Inferior parietal cortex (tissue), 1 donor: ENCODE results near the gene SMCO4.

ENCODE experiments used
- DNase-seq: peaks from one replicate; pipeline ENCODE4 v3.0.0-alpha.2; 2016; ENCODE audit errors: extremely low spot score

Gene SMCO4

DNA sequence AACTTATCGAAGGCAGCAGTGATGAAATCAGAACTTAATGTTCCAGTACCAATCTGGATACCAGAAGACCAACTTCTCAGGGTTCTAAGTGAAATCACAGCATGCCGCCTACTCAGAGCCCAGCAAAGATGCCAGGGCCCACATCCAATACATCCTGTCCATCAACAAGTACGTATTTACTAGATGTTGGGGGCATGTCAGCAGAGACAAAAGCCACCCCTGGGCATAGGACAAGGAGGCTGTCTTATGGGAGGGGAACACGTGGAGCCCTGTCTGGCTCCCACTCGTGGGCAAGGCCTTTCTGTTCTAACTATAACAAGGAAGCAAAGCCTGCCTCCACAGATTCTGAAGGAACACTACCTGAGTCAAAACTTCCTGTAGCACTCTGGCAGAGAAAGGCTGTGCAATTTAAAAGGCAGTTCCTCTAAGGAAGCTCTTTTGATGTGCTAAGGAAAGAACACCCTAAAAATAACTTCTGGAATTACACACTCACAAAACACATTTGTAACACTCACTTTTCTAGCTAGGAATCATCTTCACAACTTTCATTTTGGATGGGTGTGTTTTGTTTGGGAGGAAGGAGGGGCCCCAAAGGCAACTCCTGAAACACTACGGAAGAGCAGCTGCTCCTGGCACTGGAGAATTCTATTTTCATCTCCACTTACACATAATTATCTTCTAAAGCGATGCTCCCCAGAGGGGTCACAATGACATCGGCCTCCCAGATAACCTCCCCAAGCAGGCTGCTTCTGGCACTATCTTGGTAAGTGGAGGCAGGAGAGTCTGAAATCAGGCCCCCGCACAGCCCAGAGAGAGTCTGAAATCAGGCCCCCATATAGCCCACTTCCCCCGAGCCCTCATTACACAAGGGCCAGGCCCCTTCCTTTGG is 14.2 kb downstream of the SMCO4 start:
- peak; percentile 53 for DNase-seq

DNA sequence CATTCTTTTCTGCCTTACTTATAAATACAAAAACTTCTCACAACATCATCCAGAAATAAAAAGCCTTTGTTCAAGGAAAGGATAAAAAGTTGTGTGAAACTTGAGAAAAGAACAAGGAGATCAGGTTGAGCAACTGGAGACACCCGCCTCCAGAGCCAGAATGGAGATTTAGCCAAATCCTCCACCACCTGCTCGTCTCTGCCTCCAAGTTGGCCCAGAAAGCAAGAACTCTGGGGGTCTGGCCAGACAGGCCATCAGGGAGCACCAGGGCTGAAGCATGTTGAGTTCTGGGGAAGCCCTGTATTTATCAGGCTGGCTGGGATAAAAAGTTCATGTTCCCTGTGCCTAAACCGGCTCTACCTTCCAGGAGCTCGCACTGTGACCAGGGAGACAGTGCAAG is 14.9 kb downstream of the SMCO4 start:
- DNase-seq = no peak

DNA sequence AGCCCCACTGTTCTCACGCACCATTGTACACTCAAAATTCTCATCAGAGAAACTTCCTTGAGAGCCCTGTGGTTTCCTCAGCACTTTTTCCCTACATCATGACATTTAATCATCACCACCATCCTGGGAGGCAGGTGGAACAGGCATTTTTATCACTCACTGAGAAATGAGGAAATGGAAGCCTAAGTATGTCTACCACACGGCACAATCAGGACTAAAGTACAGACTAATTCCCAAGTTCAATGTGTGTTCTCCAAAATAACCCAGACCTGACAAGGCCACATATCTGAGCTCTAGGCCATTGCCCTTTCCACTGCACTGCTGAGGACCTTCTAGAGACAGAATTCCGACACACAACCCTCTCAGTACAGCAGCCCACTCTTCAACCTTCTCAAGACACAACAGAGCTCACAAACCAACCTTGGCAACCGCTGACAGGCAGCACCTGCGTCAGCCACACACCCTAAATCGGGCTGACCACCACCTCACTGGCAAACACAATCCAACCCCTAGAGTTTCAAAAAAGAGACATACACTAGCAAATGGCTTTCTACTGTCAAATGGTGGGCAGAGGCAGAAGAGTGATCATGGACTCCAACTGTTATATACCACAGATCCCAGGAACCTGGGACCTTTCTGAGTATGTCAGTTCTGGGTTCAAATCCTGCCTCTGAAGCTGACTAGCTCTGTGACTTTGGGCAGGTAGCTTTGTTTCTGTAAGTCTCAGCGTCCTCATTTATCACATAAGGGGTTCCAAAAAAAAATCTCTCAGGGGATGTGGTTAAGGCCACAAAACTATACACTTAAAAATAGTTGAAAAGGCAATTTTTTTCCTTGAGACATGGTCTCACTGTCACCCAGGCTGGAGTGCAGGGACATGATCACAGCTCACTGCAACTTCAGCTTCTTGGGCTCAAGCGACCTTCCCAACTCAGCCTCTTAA is 16.3 kb downstream of the SMCO4 start:
- no peak for DNase-seq

DNA sequence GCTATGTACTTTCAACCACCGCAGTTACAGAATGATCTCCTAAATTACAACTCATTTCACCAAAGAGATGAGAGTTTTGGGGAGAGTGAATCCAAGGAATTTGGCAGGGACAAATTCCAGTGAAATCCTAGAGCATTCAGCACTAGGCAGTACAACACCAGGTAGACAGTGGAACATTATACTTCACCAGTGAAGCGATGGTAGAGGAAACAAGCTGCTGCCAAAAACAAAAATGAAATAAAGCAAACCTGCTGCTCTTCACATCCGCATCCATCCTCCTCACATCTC is 16.9 kb downstream of the SMCO4 start:
- no peak for DNase-seq

DNA sequence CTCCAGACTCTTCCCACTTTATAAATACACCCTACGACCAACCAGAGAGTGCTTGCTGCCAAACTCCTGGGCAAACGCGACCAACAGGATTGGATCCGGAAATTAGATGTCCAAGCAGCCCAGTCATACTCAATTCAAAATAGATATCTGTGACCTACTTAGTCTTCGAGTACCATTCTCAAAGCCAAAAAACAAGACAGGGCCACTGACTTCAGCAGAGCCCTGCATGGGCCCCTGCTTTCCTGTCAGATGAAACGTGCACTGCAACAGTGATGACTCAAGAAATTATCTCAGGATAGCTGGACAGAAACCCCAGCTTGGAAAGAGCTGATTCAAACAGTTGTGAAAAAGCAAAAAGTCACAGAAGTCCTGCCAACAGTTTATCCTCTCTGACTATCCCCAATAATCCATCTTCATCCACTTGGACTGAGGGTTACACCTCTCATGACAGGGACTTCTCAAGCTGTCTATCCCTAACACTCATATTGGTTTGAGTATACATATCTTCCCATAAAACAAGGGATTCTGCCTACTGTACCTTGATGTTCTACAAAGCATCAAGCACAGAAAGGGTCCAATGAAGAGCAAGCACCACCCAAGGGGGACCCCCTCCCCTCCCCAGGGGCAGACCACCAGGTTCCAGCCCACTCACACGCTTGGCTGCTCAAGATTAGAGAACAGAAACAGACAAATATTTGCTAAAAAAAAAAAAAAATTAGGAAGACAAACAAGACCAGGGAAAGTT is 17.4 kb downstream of the SMCO4 start:
- DNase-seq = no peak

DNA sequence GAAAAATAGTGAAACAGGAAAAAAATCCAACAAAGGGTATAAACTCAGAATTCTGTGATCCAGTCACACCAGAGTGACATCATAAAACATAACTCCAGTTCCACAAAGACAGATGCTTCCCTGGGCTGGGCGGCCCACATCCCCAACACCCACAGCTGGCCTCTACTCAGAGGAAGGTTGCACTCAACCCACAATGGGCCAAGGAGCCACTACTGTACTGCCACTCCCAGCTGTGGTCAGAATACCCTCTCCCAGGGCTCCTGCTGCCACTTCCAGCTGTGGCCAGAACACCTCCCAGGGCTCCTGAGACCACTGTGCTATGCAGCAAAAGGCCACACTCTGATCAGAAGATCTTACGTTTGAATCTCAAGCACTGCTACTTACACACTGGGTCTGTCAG is 18.3 kb downstream of the SMCO4 start:
- DNase-seq = no peak

DNA sequence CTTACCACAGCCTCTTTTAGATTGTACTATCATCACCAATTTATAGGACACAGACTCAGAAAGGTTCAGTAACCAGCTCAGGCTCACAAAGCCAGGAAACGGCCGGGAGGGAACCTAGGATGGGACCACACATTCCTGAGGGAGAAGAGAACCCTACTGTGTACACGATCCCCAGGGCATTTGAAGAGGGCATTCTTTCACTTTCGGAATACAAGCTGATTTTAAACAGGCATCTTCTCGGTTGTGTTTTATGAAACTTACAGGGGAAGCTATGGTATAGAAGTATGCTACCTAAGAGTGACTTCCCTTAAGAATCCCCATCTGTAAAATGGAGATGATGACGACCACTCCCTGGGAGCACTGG is 19.0 kb downstream of the SMCO4 start:
- DNase-seq = no peak

DNA sequence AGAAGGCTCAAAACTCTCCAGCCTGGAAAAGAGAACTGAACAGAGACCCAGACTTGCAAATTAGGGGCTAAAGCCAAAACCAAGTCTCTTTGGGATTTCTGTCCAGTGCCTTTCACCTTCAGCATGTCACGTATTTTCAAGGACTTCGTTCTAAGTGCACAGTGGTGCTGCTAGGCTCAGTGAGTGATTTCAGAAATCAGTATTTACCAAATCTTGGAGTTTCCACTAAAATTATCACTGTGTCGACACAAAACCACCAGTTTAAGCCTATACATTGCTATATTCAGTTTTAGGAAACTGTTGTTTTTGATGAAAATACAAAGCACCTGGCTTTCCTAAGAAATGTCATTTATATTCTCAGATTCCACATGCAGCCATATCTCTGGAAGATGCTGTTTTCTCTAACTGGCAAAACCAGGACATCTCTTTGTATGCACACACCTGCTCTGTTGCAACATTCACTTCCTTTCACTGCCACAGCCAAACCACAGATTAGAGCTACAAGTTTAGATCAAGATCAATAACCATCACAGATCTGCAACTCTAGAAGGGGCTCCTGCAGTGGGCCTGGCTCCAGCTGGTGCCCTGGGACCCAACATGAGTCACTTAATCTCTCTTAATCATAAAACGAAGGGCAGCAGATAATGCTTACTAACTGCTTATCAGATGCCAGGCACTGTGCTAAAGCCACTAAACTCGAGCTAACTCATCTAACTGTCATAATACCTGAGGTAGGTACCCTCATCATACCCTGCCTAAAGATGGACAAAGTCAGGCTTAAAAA is 22.3 kb downstream of the SMCO4 start:
- no peak for DNase-seq

DNA sequence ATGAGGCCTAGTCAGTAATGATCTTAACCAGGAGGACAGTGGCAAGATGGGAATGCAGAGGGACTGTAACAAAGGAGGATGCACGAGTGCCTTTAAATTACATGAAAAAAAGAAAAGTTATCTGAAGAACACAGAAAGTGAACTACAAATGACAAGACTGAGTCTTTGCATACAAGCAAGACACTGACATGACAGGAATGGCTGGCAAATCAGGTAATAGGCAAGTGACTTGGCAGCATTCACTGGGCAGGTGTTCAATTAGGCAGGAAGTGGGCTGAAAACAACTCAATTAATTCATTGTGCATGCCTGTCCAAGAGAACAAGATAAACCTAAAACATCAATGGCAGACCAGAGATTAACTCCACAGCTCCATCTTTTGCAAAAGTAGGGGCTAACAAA is 24.0 kb downstream of the SMCO4 start:
- DNase-seq = no peak

DNA sequence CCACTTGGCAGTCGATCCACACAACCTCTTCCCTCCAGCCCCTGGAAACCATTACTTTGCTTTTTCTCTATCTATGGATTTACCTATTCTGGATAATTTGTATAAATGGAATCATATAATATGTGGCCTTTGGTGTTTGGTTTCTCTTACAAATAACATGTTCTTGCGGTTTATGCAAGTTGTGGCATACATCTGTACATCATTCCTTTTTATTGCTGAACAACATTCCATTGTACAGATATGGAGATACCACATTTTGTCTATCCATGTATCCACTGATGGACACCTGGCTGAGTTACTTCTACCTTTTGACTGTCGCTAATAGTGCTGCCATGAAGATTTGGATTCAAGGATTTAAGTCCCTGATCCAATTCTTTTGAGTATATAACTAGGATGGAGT is 25.1 kb downstream of the SMCO4 start:
- DNase-seq = no peak

DNA sequence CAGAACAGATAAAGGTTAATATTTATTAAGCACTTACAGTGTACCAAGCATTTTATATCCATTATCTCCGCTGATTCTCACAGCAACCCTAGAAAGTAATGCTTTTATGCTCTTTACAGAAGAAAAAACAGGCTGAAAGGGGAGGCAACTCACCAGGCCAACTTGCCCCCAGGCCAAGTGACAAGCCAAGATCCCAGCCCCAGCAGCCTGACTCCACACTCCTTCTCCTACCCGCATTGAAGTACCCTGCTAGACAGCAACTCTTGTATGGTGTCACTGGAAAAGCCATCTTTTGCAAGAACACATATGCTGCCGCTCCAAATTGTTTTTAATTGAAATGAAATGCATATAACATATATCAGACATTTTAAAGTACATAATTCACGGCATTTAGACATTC is 25.6 kb downstream of the SMCO4 start:
- no peak for DNase-seq

DNA sequence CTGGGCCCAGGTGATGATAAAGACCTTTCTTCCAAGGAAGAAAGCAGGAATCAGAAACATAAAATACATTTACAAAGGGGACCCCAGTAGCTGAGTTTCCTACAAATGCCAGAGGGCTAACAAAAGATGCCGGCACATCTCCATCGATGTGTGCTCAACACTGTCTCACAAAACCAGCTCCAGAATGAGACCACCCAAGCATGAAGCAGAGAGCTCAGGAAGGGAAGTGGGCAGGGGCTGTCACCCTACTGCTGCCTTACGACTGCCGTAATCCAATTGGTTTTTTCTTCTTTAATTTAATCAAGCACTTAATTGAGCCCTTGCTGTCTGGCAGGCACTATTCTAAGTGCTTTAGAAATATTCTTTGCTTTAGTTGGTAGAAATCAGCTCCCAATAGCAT is 26.1 kb downstream of the SMCO4 start:
- no peak for DNase-seq

DNA sequence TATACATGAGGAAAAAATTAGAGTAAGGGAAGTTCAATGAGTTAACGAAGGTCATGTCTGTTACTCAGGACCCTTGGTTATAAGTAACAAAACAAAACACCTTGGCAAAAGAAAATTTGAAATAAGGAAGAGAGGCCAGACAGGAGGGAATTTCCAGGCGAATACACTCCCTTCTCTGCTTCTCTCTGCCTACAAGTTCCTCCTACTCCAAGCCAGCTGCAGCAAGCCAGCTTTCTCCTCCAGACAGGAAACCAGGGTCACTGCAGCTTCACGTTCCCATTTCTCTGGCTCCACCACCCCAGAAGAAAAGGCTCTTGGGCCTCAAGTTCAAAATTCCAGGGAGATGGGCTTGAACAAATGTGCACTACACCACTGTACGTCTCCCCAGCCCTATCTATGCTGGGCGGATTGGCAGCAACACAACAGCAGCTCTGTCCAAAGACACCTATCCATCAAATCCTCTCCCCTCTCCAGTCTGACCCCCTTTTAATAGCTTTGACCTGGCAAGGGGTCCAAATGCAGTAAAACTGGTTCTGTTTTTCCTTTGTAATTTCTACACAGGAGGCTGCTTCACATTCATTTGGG is 27.7 kb downstream of the SMCO4 start:
- no peak for DNase-seq

DNA sequence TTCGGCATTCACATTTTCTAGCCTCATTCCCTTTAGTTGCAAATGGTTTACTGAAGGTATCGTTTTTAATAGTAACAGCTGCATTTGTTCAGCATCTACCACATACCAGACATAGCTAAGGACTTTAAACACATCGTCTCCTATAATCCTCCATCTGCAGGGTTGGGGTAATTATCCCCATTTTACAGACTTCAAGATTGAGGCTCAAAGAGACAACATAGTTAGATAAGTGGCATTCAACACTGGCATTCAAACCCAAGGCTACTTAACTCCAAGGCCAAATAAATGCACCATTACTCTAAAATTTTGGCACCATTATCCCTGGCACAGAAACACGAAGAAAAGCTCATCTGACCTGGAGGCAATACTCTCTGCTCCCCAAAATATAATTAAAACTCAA is 28.5 kb downstream of the SMCO4 start:
- DNase-seq = no peak

DNA sequence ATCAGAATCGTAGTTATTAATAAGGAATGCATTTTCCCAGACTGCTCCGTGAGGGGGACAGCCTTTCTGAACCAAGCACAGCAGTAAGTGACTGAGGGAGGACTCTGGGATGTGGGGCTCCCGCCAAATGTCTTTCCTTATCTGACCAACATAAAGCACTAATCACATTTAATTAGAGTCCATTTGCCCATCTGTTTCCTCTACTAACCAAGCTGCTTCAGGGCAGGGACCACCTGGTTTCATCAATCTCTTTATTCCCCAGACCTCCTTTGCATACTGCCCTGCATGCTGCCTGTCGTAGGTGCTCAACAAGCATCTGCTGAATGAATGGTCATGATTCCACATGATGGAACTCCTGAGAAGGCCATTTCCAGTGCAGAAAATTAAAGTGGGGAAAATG is 29.4 kb downstream of the SMCO4 start:
- DNase-seq = no peak

DNA sequence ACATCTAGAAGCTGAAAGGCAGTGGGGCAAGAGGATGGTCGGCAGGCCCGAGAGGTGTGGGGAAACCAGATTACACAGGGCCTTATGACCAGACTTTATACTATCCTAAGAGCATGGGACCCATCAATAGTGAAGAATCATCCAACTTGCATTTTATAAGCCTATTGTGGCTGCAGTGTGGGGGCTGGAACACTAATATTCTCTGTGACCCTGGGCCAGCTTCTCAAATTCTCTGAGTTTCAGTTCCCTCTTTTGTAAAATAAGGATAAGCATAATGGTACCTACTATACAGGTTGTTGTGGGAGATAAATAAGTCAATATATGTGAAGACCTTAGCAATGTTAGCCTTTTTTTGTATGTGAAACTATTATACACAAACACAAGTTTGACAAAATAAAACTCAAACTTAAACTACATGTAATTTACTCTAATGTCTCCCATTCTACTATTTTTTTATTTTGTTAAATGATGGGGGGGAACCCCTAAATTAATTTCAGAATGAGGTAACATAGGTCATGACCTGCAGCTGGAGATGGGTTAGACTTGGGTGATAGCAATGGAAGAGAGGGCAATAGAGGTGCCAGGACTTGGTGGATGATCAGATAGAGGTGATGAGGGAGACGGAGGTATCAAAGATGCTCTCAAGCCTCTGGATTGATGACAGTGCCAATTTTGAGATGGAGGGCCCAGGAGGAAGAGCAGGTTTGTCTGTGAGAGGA is 30.1 kb downstream of the SMCO4 start:
- DNase-seq = no peak

DNA sequence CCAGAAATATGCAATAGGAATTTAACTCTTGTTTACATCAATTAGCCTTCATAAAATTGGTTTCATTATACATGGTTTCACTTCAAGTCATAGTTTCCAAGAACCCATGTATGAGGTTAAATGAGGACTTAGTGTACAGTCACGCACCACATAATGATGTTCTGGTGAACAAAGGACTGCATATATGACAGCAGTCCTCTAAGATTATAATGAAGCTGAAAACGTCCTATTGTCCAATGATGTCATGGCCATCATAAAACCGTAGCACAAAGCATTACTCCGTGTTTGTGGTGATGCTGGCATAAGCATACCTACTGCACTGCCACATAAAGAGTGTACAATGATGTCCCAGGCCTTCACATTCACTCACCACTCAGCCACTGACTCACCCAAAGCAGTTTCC is 31.1 kb downstream of the SMCO4 start:
- no peak for DNase-seq

DNA sequence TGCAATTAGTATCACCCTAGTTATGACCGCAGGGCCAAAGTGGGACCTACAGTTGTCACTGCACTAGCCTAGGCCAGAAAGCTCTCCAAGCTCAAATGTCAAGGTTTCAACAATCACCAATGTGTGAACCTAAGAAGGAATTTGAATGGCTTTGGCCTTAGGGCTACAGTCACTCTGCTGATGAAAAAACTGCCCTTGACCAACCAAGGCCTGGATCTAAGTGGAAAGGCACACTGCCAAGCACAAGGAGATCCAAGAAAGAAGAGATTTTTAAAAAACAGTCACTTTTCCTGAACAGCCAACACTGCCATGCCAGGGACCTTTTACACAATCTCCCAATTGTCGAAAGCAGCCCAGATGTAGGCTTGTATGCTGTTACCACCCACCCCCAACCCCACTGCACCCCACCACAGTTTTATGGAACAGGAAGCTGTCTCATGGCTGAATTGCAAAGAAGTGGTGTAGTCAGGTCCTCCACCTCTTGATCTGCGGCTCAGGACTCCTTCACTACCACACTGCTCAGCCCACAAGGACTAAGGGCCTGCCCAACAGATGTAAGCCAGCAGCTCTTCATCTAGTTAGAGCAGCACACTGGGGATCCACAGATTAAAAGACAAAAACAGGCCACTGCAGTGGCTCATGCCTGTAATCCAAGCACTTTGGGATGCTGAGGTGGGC is 32.9 kb downstream of the SMCO4 start:
- DNase-seq = no peak

DNA sequence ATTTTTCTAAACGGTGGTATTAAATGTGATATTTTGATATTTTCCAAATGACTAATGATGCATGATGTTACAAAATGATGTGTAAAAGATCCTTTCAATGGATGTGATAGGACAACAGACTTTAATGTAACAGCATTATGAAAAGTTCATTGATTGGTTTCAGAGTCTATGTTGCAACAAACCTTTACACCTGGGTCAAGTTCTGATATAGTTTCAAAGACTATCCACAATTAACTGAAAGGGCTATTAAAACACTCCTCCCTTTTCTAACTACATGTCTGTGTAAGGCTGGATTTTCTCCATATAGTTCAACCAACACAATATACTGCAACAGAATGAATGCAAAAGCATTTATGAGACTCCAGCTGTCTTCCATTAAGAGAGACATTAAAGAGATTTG is 35.7 kb downstream of the SMCO4 start:
- DNase-seq = no peak

DNA sequence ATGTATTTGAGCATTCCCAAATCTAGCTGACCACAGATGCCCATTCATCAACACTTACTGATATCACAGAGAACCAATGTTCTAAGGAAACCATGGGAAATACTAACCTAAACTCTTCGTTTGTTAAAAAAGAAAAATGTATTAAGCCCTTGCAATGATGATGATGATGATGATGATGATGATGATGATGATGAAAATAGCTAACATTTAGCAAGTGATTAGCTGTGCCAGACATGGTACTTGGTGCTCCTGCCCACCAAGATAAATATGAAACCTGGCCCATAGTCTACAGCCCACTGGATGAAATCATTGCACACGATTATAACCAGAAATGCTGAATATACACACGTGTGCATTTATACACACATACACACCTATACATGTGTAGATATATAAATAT is 37.5 kb downstream of the SMCO4 start:
- no peak for DNase-seq
